H1 (cell line): Measurements from ENCODE around the gene RASL11B. TPM values are rescaled to one million over a fixed set of nuclear protein-coding genes. Genes with fewer than 3 reads are reported as not detected.

Experiments
- CTCF ChIA-PET: fragments of 300-600 bp; sonication (Branson Sonifier 250); formaldehyde crosslinking; loops from one replicate; lab custom pipeline; 2021; ENCODE audit not compliant: partially characterized antibody; lab: Charles Lee
- POLR2A ChIA-PET: fragments of 300-600 bp; sonication (Branson Sonifier 250); formaldehyde crosslinking; loops from one replicate; lab custom pipeline; 2021; ENCODE audit warnings: inconsistent platforms; ENCODE audit not compliant: partially characterized antibody; lab: Charles Lee
- DNase-seq, 2 experiments: peaks; one replicate each; pipeline versions ENCODE4 v3.0.0 to v3.0.0-alpha.2; 2010 to 2022; ENCODE audit warnings: low spot score in 2 of 2, low read depth in 1 of 2, mixed read lengths in 1 of 2
- FAIRE-seq: peaks from 2 replicates; lab custom pipeline; 2011; peaks lifted over from hg19 to GRCh38; lab: Jason Lieb, UNC
- H2AFZ ChIP-seq: 2 replicates; pipeline ENCODE4 v1.8.1; 2012; ENCODE audit warnings: low read length, inconsistent platforms
- H2AK5ac ChIP-seq: 2 replicates; pipeline ENCODE4 v1.6.1; 2013; ENCODE audit warnings: low read depth, low read length
- H2BK120ac ChIP-seq: replicated peaks from 2 replicates; pipeline ENCODE3; 2013; ENCODE audit warnings: low read depth, low read length, inconsistent platforms
- H2BK12ac ChIP-seq: 2 replicates; pipeline ENCODE4 v1.6.1; 2013; ENCODE audit warnings: low read depth, low read length
- H2BK15ac ChIP-seq: 2 replicates; pipeline ENCODE4 v1.6.1; 2013; ENCODE audit warnings: low read length
- H2BK20ac ChIP-seq: 2 replicates; pipeline ENCODE4 v1.6.1; 2013; ENCODE audit warnings: low read length
- H2BK5ac ChIP-seq: 2 replicates; pipeline ENCODE4 v1.6.1; 2013; ENCODE audit warnings: low read depth, low read length
- H3K14ac ChIP-seq: 2 replicates; pipeline ENCODE4 v1.6.1; 2013; ENCODE audit warnings: inconsistent platforms; ENCODE audit not compliant: insufficient read length
- H3K18ac ChIP-seq: 2 replicates; pipeline ENCODE4 v1.6.1; 2013; ENCODE audit warnings: low read length; ENCODE audit errors: extremely low read depth
- H3K23ac ChIP-seq: 2 replicates; pipeline ENCODE4 v1.6.1; 2013; ENCODE audit warnings: inconsistent platforms; ENCODE audit not compliant: insufficient read length
- H3K23me2 ChIP-seq: 2 replicates; pipeline ENCODE4 v1.6.1; 2013; ENCODE audit warnings: low read depth, low read length
- H3K27ac ChIP-seq: 2 replicates; pipeline ENCODE4 v1.6.1; 2011; ENCODE audit warnings: low read depth, low read length, inconsistent platforms
- H3K27me3 ChIP-seq, 4 experiments: replicated peaks in 1 of 4; 1 replicate in 1 of 4; 2 replicates in 3 of 4; pipeline versions ENCODE4 v1.6.1 to v1.8.1; 2011 to 2013; ENCODE audit warnings: low read length in 3 of 4, mild to moderate bottlenecking in 3 of 4, inconsistent platforms in 2 of 4, mixed read lengths in 2 of 4, moderate library complexity in 1 of 4; ENCODE audit not compliant: control insufficient read depth in 3 of 4, insufficient read depth in 3 of 4; ENCODE audit errors: extremely low read depth in 1 of 4
- H3K36me3 ChIP-seq, 4 experiments: 2 replicates each; pipeline versions ENCODE4 v1.6.1 to v1.8.1; 2011 to 2013; ENCODE audit warnings: mild to moderate bottlenecking in 4 of 4, low read length in 3 of 4, moderate library complexity in 2 of 4, control low read depth in 1 of 4, inconsistent platforms in 1 of 4; ENCODE audit not compliant: insufficient read depth in 4 of 4, control insufficient read depth in 2 of 4
- H3K4ac ChIP-seq: replicated peaks from 2 replicates; pipeline ENCODE3; 2013; ENCODE audit warnings: low read length, low read depth, mixed read lengths, inconsistent platforms; ENCODE audit not compliant: insufficient read length
- H3K4me1 ChIP-seq, 4 experiments: replicated peaks in 1 of 4; 1 replicate in 1 of 4; 2 replicates in 3 of 4; pipeline versions ENCODE4 v1.6.1 to v1.8.1; 2011 to 2013; ENCODE audit warnings: low read length in 3 of 4, inconsistent platforms in 2 of 4, mixed read lengths in 1 of 4; ENCODE audit not compliant: insufficient read depth in 4 of 4, control insufficient read depth in 3 of 4
- H3K4me2 ChIP-seq, 2 experiments: 2 replicates each; pipeline versions ENCODE4 v1.6.1 to v1.8.1; 2011 to 2013; ENCODE audit warnings: low read depth in 2 of 2, low read length in 2 of 2, control low read depth in 1 of 2, inconsistent platforms in 1 of 2, mild to moderate bottlenecking in 1 of 2; ENCODE audit not compliant: insufficient read depth in 1 of 2
- H3K4me3 ChIP-seq, 4 experiments: fragments of 200-600, 300-600 bp in 1 of 4; sonication (generic), shearing (Covaris generic), sonication (Bioruptor Twin) in 1 of 4; 2 replicates each; pipeline versions ENCODE4 v1.5.1 to v1.8.1; 2011 to 2016; ENCODE audit warnings: low read length in 4 of 4, low read depth in 3 of 4, control low read depth in 2 of 4, inconsistent platforms in 2 of 4, mild to moderate bottlenecking in 2 of 4, mixed read lengths in 1 of 4, moderate library complexity in 1 of 4; ENCODE audit not compliant: insufficient read depth in 2 of 4; ENCODE audit errors: extremely low read depth in 1 of 4
- H3K56ac ChIP-seq: replicated peaks from 2 replicates; pipeline ENCODE3; 2013; ENCODE audit warnings: low read depth, mild to moderate bottlenecking, mixed read lengths, low read length, inconsistent platforms; ENCODE audit not compliant: insufficient read length
- H3K79me1 ChIP-seq: 2 replicates; pipeline ENCODE4 v1.6.1; 2013; ENCODE audit warnings: low read depth, low read length, control low read depth
- H3K79me2 ChIP-seq, 2 experiments: 2 replicates each; pipeline versions ENCODE4 v1.6.1 to v1.8.1; 2012 to 2013; ENCODE audit warnings: low read length in 2 of 2, mild to moderate bottlenecking in 2 of 2, inconsistent platforms in 1 of 2; ENCODE audit not compliant: insufficient read depth in 2 of 2, control insufficient read depth in 1 of 2
- H3K9ac ChIP-seq, 4 experiments: replicated peaks in 1 of 4; 1 replicate in 1 of 4; 2 replicates in 3 of 4; pipeline versions ENCODE4 v1.6.1 to v1.8.1; 2011 to 2013; ENCODE audit warnings: low read depth in 3 of 4, low read length in 3 of 4, control low read depth in 2 of 4, mild to moderate bottlenecking in 2 of 4, moderate library complexity in 2 of 4, inconsistent platforms in 1 of 4; ENCODE audit errors: extremely low read depth in 1 of 4
- H3K9me3 ChIP-seq, 2 experiments: 2 replicates each; pipeline versions ENCODE4 v1.6.1 to v1.8.1; 2012 to 2013; ENCODE audit warnings: mild to moderate bottlenecking in 2 of 2, moderate library complexity in 2 of 2, control low read depth in 1 of 2, inconsistent platforms in 1 of 2, low read depth in 1 of 2, low read length in 1 of 2, mixed read lengths in 1 of 2; ENCODE audit not compliant: insufficient read depth in 2 of 2
- H4K20me1 ChIP-seq, 2 experiments: replicated peaks in 1 of 2; 2 replicates each; pipeline versions ENCODE3 to v1.8.1; 2011 to 2013; ENCODE audit warnings: inconsistent platforms in 2 of 2, low read length in 2 of 2, mild to moderate bottlenecking in 1 of 2; ENCODE audit not compliant: insufficient read depth in 2 of 2, control insufficient read depth in 1 of 2
- H4K5ac ChIP-seq: 2 replicates; pipeline ENCODE4 v1.6.1; 2013; ENCODE audit warnings: low read length, low read depth, mixed read lengths, inconsistent platforms; ENCODE audit not compliant: insufficient read length
- H4K8ac ChIP-seq: 2 replicates; pipeline ENCODE4 v1.8.0; 2013; ENCODE audit warnings: mild to moderate bottlenecking, moderate library complexity, low read length, inconsistent platforms; ENCODE audit not compliant: insufficient read depth; ENCODE audit errors: extremely low read depth
- H4K91ac ChIP-seq: replicated peaks from 2 replicates; pipeline ENCODE3; 2013; ENCODE audit warnings: low read length, mixed read lengths, inconsistent platforms; ENCODE audit not compliant: insufficient read length
- CHD1 ChIP-seq: IDR thresholded peaks from 2 replicates; pipeline ENCODE4 v1.6.1; 2012; ENCODE audit warnings: low read depth, low read length, improper control_type of control experiment
- HDAC6 ChIP-seq: IDR thresholded peaks from one replicate; pipeline ENCODE4 v1.7.1; 2012; ENCODE audit warnings: low read depth, mild to moderate bottlenecking, inconsistent platforms, low read length, moderate library complexity
- POLR2A ChIP-seq, 2 experiments: IDR thresholded peaks; 1 replicate in 1 of 2; 2 replicates in 1 of 2; pipeline ENCODE4 v1.6.1; 2011; ENCODE audit warnings: low read depth in 2 of 2, low read length in 2 of 2, mild to moderate bottlenecking in 2 of 2; ENCODE audit errors: control extremely low read depth in 1 of 2
- POLR2AphosphoS5 ChIP-seq: IDR thresholded peaks from 2 replicates; pipeline ENCODE4 v1.6.1; 2011; ENCODE audit warnings: low read depth, low read length
- SP2 ChIP-seq: IDR thresholded peaks from 2 replicates; pipeline ENCODE4 v1.6.1; 2012; ENCODE audit warnings: mild to moderate bottlenecking, low read length, inconsistent platforms
- TAF1 ChIP-seq: IDR thresholded peaks from 2 replicates; pipeline ENCODE4 v1.6.1; 2011; ENCODE audit warnings: mild to moderate bottlenecking, low read depth, low read length
- TAF7 ChIP-seq: optimal IDR thresholded peaks from 2 replicates; pipeline ENCODE3; 2011; ENCODE audit warnings: low read depth, mild to moderate bottlenecking, inconsistent platforms, low read length, moderate library complexity, borderline replicate concordance
- TBP ChIP-seq: IDR thresholded peaks from 2 replicates; pipeline ENCODE4 v1.6.1; 2011; ENCODE audit warnings: low read depth, low read length, improper control_type of control experiment
- WGBS, 2 experiments: shearing (Covaris generic) in 1 of 2; methylation state at CpG; one replicate each; pipeline versions ENCODE4 v1.1.6 to v1.1.7; 2013 to 2015; ENCODE audit warnings: low lambda C conversion rate in 2 of 2, mixed read lengths in 2 of 2, inconsistent platforms in 1 of 2, low coverage in 1 of 2, missing lambda C conversion rate in 1 of 2; ENCODE audit not compliant: insufficient replicate concordance in 2 of 2, insufficient coverage in 1 of 2, insufficient read length in 1 of 2; ENCODE audit errors: extremely low coverage in 1 of 2, missing lambda C conversion rate in 1 of 2; 5-methylcytosine and 5-hydroxymethylcytosine counted together
- long read RNA-seq, 2 experiments: library from RNA in 1 of 2; library from capped mRNA in 1 of 2; stranded (forward); transcript quantifications; one replicate each; pipeline ENCODE4 v2.0.0, GENCODE V29; 2021; ENCODE audit warnings: inconsistent platforms in 1 of 2
- polyA minus RNA-seq, 3 experiments: library from RNA; depleted of rRNA, polyadenylated mRNA; stranded (reverse); fragments of >200 nt; gene quantifications; 1 replicate in 2 of 3; 2 replicates in 1 of 3; pipeline ENCODE4 v1.2.3, GENCODE V29; 2011
- polyA plus RNA-seq, 7 experiments: library from polyadenylated mRNA; depleted of rRNA in 3 of 7; stranded (reverse) in 5 of 7; unstranded in 2 of 7; fragments of >200 nt in 5 of 7; fragments of 200-250 nt in 2 of 7; gene quantifications; 1 replicate in 5 of 7; 2 replicates in 1 of 7; 4 replicates in 1 of 7; pipeline versions ENCODE4 v1.2.1 to v1.2.3, GENCODE V29; 2011 to 2013; ENCODE audit warnings: missing spikeins in 2 of 7, mixed read lengths in 2 of 7
- total RNA-seq: library from RNA; stranded (reverse); fragmentation: NEBNext Ultra II Directional; extraction: Animal tissue kit (Norgen Biotek cat#: 25700); gene quantifications from 2 replicates; pipeline ENCODE4 v1.2.1, GENCODE V29; 2021

The RASL11B gene, protein sequence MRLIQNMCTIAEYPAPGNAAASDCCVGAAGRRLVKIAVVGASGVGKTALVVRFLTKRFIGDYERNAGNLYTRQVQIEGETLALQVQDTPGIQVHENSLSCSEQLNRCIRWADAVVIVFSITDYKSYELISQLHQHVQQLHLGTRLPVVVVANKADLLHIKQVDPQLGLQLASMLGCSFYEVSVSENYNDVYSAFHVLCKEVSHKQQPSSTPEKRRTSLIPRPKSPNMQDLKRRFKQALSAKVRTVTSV
- total RNA-seq: 71.4 and 75.5 TPM in 2 replicates
- polyA plus RNA-seq (2011; rRNA removed): 43.4 and 49.8 TPM in 2 replicates
- 56.0 TPM for polyA plus RNA-seq (2011; cell fraction: cytosol; rRNA removed)
- 36.6 TPM for polyA plus RNA-seq (2011; cell fraction: nucleus; rRNA removed)
- polyA plus RNA-seq (2012, experiment 1 of 2): 38.7 to 54.6 TPM (median 48.5 TPM) in 4 replicates
- 63.2 TPM for polyA plus RNA-seq (2012, experiment 2 of 2)
- 69.8 TPM for polyA plus RNA-seq (2013, experiment 1 of 2)
- 72.4 TPM for polyA plus RNA-seq (2013, experiment 2 of 2)
- polyA minus RNA-seq (2011; rRNA and poly(A)+ RNA removed): 63.6 and 88.9 TPM in 2 replicates
- 42.1 TPM for polyA minus RNA-seq (2011; cell fraction: cytosol; rRNA and poly(A)+ RNA removed)
- polyA minus RNA-seq (2011; cell fraction: nucleus; rRNA and poly(A)+ RNA removed): 63.3 TPM
- long read RNA-seq, experiment 1, transcript RASL11B-201 (4 exons, 1,995 nt): major isoform, 13 of 38 reads
- long read RNA-seq, experiment 1, partial matches to known transcripts: 2 of 38 reads
- long read RNA-seq, experiment 1, other reads (novel, unspliced or antisense): 23 of 38 reads
- long read RNA-seq, experiment 2, partial matches to known transcripts: 1 of 3 reads
- long read RNA-seq, experiment 2, other reads (novel, unspliced or antisense): 2 of 3 reads

- ChIA-PET POLR2A (interaction anchor here (0.8 to 11.0 kb wide), 28 partner anchors 8 to 149 kb away, joined by 3 to 165 read pairs (median 5); partner anchors contain the start of gene ERVMER34-1), CTCF (interaction anchor here (0.6 to 2.3 kb wide), 7 partner anchors 12 to 148 kb away, joined by 3 to 6 read pairs (median 4); no protein-coding TSS in a partner anchor)
- Histone ChIP-seq H3K14ac (peak within 1 kb of the TSS; percentile 82), H2BK20ac (peak within 1 kb of the TSS; percentile 10; the same call in 1 of the 2 replicates), H4K5ac (peak within 1 kb of the TSS; percentile 69), H3K27me3 (no peaks in the 10 kb centered on the region; a peak in 1 of 7 replicates), H3K23ac (no peak within 1 kb of the TSS), H2BK5ac (peak within 1 kb of the TSS; percentile 89), H2AK5ac (0 out of 2 replicates have a peak within 1 kb of the TSS, but pooled peaks have one; percentile 41), H3K9ac (peak within 1 kb of the TSS; percentile 77 to 97 (median 81)), H2BK15ac (no peak within 1 kb of the TSS; the same call in 1 of the 2 replicates), H4K8ac (peak within 1 kb of the TSS; percentile 93), H3K36me3 (peaks cover 16 to 40% (median 32%) of the 10 kb centered on the region in 4 experiments), H3K23me2 (peaks cover 6% of the 10 kb centered on the region; the same call in 1 of the 2 replicates), H3K79me2 (peaks cover 8 to 32% of the 10 kb centered on the region in 2 experiments), H3K4ac (peak within 1 kb of the TSS; percentile 39), H3K4me1 (peaks cover 10 to 31% (median 11%) of the 10 kb centered on the region in 4 experiments), H3K79me1 (peaks cover 8% of the 10 kb centered on the region; the same call in 1 of the 2 replicates), H4K91ac (peak within 1 kb of the TSS; percentile 62), H3K18ac (peak within 1 kb of the TSS; percentile 92), H3K27ac (peak within 1 kb of the TSS; percentile 83), H2BK120ac (no peak within 1 kb of the TSS), H3K4me3 (peak within 1 kb of the TSS; percentile 79 to 97 (median 88)), H2BK12ac (peak within 1 kb of the TSS; percentile 56), H4K20me1 (peaks cover 14 to 19% of the 10 kb centered on the region in 2 experiments), H3K56ac (peak within 1 kb of the TSS; percentile 93), H2AFZ (no peak within 1 kb of the TSS), H3K9me3 (peaks cover 10 to 13% of the 10 kb centered on the region in 2 experiments; a peak in 3 of 4 replicates), H3K4me2 (peak within 1 kb of the TSS; percentile 90 to 91)
- 2% methylated on average over 59 of the region's 94 CpGs; no CpG with 5 or more reads in 1 of the 2 experiments for WGBS, 2 experiments
- no peak for FAIRE-seq
- DNase-seq: peak in 1 of 2 experiments; percentile 92
- TF ChIP-seq TAF7 (peak; percentile 94), TBP (peak; percentile 94), CHD1 (0 out of 2 replicates have a peak, but pooled peaks have one; percentile 18), POLR2A (IDR thresholded peaks at IDR 0.05; ENCODE audit: control extremely low read depth in 1 of 2, low read depth in 2 of 2, low read length in 2 of 2) (peak; percentile 91 to 92), TAF1 (peak; percentile 98), HDAC6 (no peak), SP2 (no peak), POLR2AphosphoS5 (peak; percentile 86)
These were observed at the start of gene RASL11B for GRCh38 chr4:52861879-52862616. RASL11B (plus strand) TSS chr4:52862317; CDS start chr4:52862508, 191 bp downstream.
